Brain microvascular endothelial cell (primary cell): ENCODE results near the gene SPAG6.
"Not testable (repeated sequence)": the region's sequence is repeated elsewhere in the genome, so short reads cannot be mapped to it uniquely, and the experiment has no call there.

ENCODE experiments used
- DNase-seq: peaks from one replicate; pipeline ENCODE4 v3.0.0-alpha.2; 2020
- H3K27ac ChIP-seq: fragments of 250-450 bp; sonication (Bioruptor Pico); 2 replicates; pipeline ENCODE4 v1.5.1; 2020; ENCODE audit warnings: mild to moderate bottlenecking, moderate library complexity
- H3K27me3 ChIP-seq: fragments of 250-450 bp; sonication (Bioruptor Pico); replicated peaks from 2 replicates; pipeline ENCODE4 v1.5.1; 2020; ENCODE audit warnings: mild to moderate bottlenecking
- H3K36me3 ChIP-seq: fragments of 250-450 bp; sonication (Bioruptor Pico); replicated peaks from 2 replicates; pipeline ENCODE4 v1.5.1; 2020; ENCODE audit warnings: mild to moderate bottlenecking
- H3K4me3 ChIP-seq: 2 replicates; pipeline ENCODE4 v1.5.1; 2011; ENCODE audit warnings: low read depth, mild to moderate bottlenecking, control low read depth, low read length, moderate library complexity
- CTCF ChIP-seq: IDR thresholded peaks from 2 replicates; pipeline ENCODE4 v1.5.1; 2011; ENCODE audit warnings: low read depth, mild to moderate bottlenecking, moderate library complexity, low read length, control low read depth, inconsistent platforms; ENCODE audit errors: missing control alignments
- in situ Hi-C: cut with HindIII; loops from 2 replicates; pipeline ENCODE4 v1.10.0; 2017; ENCODE audit warnings: low sequenced_read_pairs, low pct_ligation_motif_present

SPAG6 gene

GRCh38 chr10:22346096-22346661 is 883 bp downstream of the SPAG6 start:
- in situ Hi-C loops = no loop called here
- no peak for DNase-seq
- peaks cover 60% of the 10 kb centered on the region for H3K27me3 ChIP-seq
- H3K4me3 ChIP-seq = no peak overlapping the region
- H3K36me3 ChIP-seq = no peaks in the 10 kb centered on the region
- TF ChIP-seq CTCF = no peak
- H3K27ac ChIP-seq = no peak overlapping the region

GRCh38 chr10:22349755-22350154 is 4.5 kb downstream of the SPAG6 start:
- no peaks in the 10 kb centered on the region for H3K36me3 ChIP-seq
- TF ChIP-seq CTCF = no peak

GRCh38 chr10:22351131-22351703 is 5.9 kb downstream of the SPAG6 start:
- Histone ChIP-seq H3K27me3 (peaks cover 16% of the 10 kb centered on the region), H3K27ac (no peak overlapping the region), H3K4me3 (no peak overlapping the region), H3K36me3 (no peaks in the 10 kb centered on the region)
- in situ Hi-C loops = no loop called here
- no peak for DNase-seq
- TF ChIP-seq CTCF = no peak

More at GRCh38 chr10:22349755-22350154, 4.5 kb downstream of the SPAG6 start:
- H3K4me3 ChIP-seq = no peak overlapping the region
- in situ Hi-C loops = no loop called here
- peaks cover 30% of the 10 kb centered on the region for H3K27me3 ChIP-seq
- no peak for DNase-seq
- H3K27ac ChIP-seq = no peak overlapping the region

GRCh38 chr10:22356324-22356873 is 11.1 kb downstream of the SPAG6 start:
- Histone ChIP-seq H3K36me3 (no peaks in the 10 kb centered on the region), H3K4me3 (no peak overlapping the region), H3K27ac (no peak overlapping the region), H3K27me3 (no peaks in the 10 kb centered on the region)
- no peak for TF ChIP-seq CTCF
- in situ Hi-C loops = no loop called here
- DNase-seq = no peak

- in situ Hi-C loops, H3K27ac ChIP-seq, DNase-seq, H3K4me3 ChIP-seq, H3K36me3 ChIP-seq, H3K27me3 ChIP-seq: not testable (repeated sequence)
Measured at GRCh38 chr10:22357770-22358169, 12.5 kb downstream of the SPAG6 start.

GRCh38 chr10:22363305-22363704 is 18.0 kb downstream of the SPAG6 start:
- in situ Hi-C loops = no loop called here
- Histone ChIP-seq H3K27me3 (no peaks in the 10 kb centered on the region), H3K4me3 (no peak overlapping the region), H3K27ac (no peak overlapping the region), H3K36me3 (no peaks in the 10 kb centered on the region)
- DNase-seq = no peak
- TF ChIP-seq CTCF = no peak
